GM18507 (cell line): ENCODE results near the gene OBI1.

ENCODE experiments used
- DNase-seq: peaks from one replicate; pipeline ENCODE4 v3.0.0; 2011; ENCODE audit warnings: low read depth; ENCODE audit not compliant: insufficient read length; ENCODE audit errors: extremely low spot score
- FAIRE-seq: peaks from 2 replicates; lab custom pipeline; 2011; peaks lifted over from hg19 to GRCh38; lab: Jason Lieb, UNC

The OBI1 gene

DNA sequence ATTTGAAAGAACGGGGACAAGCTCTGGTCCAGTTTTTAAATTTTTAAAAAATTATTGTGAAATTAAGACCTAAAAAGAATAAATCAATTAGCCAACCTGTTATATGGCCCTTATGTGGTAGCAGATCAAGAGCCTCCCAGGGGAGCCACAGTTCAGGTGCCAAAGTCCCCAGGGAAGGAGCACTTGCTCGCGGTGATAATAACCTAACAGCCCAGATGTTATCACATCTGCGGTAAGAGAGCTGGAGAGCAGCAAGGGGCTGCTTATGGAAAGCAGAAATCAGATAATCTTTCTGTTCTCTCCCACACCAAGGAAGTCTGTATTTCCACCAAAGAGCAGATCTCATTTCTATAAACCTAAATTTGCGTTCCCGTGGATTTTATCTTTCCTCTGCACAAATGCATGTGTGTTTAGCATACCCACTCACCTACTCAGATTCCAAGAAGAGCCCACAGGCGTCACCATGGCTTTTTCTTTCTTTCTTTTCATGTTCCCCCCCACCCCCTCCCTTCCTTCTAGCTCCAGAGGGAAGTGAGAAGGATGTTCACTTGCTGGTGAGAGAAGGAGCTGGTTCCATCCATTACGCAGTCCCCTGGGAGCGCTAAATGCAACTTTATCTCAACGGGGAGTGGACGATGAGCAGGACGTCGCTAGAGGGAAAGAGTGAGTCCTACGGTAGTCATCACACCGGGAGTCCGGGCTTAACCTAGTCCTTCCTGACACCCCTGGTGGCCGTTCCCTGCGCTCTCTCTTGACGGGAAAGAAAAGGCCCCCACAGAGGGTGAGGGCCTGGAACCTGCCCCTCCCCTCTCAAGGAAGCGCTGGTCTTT, 54.0 kb downstream of the OBI1 start:
- DNase-seq: no peak
- FAIRE-seq: no peak

DNA sequence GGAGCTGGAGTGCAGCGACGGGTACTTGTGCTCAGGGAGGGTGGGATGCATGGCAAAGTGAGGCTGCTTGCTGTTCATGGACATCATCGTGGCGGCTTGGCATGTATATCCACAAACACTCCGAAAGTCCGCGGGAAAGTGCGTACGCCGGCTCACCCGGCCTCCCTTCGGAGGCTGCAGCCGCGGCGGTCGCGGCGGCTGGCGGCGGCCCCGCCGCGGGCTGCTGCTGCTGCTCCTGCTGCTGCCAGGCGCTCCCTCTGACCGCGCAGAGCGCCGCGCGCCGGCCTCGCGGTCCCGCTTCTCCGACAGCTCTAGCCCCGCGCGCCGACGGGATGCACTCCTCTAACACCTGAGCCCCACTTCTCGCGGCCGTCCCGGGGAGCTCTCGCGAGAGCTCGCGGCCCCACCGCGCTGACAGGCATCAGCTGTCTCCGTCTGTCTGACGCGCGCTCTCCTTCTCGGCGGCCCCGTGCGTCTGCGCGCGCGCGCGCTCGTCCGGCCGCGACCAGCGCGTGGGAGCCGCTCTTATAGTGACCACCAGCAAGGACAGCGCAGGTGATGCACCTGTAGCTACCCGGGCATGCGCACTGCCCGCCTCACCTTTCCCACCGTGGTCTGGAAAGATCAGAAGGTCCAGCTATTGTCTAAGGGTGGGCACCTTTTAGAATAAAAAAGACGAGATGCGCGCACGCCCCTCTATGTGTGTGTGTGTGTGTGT, 55.6 kb downstream of the OBI1 start, which contains the start of gene POU4F1:
POU4F1 (minus strand) TSS at position 313 of the 718 bp plus-strand sequence; CDS start at position 87, 226 bp downstream.
- no peak for FAIRE-seq
- no peak for DNase-seq

DNA sequence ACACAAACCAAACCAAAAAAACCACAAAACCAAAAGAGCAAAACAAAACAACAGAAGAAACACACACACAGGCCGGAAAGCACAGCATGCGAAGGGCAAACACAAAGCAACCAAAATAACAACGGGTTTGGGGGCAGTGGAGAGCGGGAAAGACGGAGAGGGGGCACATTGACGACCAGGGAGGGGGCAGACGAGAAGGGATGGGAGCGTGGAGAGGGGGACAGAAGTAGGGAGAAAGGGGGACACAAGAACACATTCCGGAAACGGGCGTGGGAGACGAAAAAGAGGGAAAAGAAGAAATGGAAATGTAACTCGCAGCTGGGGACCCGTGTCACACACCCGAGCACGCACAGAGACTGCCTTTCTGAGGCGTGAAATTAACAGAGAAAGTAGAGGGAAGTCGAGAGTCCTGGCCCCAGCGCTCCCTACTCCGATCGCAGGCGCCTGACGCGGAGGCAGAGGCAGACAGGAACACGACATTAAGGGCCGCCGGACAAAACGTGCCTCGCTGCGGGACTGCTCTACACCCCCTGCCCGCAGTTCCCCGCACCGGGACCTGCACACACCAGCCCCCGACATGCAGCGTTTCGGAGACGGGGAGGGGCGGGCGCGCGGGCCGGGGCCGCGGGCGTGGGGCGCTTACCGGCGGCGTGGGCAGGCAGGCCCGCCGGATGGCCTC, 56.3 kb downstream of the OBI1 start:
- FAIRE-seq: no peak

DNA sequence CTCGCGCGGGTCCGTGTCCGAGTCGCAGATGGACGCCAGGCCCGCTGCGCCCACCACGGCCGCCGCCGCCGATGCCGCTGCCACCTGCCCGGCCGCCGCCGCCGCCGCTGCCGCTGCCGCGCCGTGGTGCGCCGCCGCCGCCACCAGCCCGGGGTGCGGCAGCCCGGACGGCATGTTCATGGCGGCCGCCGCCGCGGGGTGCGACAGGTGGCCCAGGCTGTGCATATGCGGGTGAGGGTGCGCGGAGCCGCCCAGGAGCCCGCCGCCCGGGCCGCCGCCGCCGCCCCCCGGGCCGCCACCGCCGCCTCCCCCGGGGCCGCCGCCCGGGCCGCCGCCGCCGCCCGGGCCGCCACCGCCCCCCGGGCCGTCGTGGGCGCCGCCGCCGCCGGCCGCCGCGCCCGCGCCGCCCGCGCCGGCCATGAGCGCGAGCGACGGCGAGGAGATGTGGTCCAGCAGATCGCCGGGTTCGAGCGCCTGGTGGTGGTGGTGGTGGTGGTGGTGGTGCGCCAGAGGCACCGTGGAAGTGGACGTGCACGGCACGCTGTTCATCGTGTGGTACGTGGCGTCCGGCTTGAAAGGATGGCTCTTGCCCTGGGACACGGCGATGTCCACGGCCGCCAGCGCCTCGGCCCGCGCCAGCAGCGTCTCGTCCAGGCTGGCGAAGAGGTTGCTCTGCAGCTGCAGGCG, 56.9 kb downstream of the OBI1 start:
- FAIRE-seq: no peak
- DNase-seq: no peak

More for the DNA sequence above, 56.3 kb downstream of the OBI1 start:
- no peak for DNase-seq

DNA sequence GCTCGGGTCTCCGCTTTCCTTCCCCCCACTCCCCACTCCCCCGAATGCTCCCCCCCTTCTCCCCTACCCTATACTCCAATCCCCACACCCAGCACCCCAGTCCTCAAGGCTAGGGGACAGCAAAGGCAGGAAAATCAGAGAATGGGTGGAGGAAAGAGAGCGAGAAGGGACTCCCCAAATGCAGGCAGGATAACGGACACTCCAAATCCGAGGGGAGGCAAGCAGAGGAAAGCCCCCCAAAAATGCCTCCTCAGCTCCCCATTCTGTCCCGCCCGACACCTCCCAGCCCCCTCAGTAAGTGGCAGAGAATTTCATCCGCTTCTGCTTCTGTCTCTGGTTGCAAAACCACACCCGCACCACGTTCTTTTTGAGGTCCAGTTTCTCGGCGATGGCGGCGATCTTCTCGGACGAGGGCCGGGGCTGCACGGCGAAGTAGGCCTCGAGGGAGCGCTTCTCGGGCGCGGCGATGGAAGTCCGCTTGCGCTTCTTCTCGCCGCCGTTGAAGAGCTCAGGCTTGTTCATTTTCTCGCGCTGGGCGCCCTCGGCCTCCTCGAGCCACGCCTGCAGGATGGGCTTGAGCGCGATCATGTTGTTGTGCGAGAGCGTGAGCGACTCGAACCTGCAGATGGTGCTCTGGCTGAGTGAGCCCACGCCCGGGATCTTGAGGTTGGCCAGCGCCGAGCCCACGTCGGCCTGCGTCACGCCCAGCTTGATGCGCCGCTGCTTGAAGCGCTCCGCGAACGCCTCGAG, 57.7 kb downstream of the OBI1 start:
- DNase-seq (no peak), FAIRE-seq (no peak)

DNA sequence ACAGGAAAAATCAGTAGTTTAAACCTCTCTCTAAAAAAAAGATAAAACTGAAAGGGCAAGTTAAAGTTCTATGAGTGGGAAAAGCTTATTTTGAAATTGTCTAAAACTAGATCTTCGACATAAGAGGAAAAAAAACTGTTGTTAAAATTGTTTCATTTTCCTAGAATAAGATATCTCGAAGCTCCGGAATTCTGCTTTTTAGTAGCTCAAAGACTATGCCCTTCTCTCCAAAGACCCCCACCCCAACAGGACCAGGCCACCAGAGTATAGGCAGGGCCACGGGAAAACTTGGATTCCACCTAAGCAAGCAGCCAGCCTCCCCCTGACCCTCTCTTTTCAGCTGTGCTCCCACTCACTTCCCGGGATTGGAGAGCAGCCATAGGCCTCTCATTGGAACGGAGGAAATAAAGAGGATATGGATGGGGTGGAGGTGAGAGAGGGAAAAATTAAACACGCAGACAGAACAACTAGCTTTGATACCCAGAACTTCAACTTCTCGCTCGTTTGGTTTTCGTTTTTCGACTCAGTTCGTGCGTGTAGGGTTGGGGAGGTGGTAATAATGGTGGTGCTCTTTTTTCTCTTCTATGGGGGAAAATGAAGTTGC, 58.6 kb downstream of the OBI1 start:
- FAIRE-seq: no peak
- DNase-seq: no peak

DNA sequence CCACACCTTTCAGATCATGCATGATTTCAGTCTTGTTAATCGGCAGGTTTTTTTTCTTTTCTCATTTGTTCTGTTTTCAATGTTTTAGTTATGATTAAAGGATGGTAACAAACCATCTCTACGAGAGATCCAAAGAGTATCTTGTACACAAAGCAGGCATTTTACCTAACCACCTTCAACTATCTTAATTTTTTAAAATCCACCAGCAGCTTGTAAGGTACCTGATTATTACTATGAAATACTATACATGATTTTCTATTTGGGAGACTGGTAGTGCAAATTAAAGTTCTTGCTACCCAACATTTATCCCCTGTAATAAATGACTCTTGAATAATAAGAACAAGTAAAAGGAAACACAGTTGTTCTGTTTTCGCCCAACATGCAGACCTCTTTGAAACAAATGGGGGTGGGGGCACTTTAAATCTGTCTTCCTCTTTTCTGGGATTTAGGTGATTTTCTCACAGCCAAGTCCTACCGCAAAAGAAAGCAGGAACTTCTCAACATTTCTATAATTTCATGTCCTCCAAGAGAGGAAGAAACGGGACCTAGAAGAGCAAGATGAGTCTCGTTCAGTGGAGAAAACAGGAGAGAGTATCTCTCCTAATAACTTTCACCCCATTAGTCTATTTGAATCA, 59.2 kb downstream of the OBI1 start:
- FAIRE-seq (no peak), DNase-seq (no peak)

DNA sequence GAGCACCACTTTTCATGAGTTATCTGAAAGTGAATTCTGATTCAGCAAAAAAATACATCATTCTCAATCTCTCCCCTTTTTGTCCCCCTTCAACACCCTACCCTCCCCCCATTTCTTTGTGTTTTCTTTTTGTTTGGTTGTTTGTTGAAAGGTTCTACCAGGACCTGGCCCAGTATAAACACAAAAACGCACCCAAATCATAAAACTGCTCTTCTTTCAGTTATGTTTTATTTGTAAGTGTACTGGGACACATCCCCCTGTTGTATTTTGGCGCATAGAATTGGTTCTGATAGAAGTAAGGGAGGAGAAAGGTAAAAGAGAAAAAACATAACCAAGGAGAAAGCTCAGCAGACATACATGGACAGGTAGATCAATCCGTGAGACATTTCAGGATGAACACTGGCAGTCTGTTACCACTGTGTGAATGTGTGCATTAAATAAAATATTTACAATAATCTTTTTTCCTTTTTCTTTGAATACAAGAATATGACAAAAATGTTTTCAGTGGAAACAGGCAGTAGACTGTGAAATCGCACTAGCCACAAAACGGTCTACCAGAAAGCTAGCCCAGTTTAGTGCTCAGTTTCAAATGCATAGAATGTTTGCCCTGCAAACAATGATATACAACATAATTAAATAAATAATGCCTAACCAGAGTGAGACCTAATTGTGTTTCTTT, 59.9 kb downstream of the OBI1 start:
- DNase-seq (no peak), FAIRE-seq (no peak)

DNA sequence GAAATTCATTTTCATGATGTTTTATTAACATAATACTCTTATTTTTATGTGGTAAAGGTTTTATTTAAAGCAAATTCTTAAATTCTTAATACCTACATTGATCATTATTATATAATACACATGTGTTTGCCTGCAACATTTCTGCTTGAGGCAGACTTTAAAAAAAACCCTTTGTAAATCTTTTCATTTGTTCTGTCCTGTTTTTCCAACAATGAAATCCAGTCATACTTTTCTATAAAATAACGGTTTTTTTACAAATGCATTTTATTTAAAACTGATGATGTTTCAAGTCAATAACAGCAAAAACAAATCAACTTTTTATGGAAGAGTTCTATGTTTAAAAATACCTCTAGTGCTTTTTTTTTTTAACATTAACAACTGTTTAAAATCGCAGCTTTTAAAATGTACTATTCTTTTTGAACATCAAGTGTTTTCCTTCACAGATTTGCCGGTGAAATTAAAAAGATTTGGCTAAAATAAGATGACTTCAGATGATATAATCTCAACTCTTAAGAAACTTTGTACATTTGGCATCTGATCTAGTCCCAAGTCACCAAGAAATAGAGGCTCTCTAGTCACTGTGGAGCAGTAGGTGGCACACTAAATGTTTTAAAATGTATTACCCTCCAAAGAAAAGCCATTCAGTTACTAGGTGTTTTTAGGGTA, 60.7 kb downstream of the OBI1 start:
- DNase-seq (no peak), FAIRE-seq (no peak)

DNA sequence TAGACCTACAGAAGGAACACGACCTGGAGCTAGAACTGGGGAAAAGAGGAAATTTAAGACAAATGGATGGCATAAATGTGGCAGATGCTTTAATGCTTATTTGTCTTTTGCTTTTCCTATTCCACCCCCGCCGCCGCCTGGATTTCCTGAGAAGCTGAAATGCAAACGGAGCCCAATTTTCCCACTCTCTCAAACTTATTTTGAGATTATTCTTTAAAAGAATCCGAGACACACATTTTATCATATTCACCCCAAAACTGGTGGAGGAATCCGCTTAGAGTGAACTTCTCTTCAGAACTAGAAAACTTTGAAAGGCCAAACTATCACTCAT, 61.4 kb downstream of the OBI1 start:
- DNase-seq: no peak
- no peak for FAIRE-seq

DNA sequence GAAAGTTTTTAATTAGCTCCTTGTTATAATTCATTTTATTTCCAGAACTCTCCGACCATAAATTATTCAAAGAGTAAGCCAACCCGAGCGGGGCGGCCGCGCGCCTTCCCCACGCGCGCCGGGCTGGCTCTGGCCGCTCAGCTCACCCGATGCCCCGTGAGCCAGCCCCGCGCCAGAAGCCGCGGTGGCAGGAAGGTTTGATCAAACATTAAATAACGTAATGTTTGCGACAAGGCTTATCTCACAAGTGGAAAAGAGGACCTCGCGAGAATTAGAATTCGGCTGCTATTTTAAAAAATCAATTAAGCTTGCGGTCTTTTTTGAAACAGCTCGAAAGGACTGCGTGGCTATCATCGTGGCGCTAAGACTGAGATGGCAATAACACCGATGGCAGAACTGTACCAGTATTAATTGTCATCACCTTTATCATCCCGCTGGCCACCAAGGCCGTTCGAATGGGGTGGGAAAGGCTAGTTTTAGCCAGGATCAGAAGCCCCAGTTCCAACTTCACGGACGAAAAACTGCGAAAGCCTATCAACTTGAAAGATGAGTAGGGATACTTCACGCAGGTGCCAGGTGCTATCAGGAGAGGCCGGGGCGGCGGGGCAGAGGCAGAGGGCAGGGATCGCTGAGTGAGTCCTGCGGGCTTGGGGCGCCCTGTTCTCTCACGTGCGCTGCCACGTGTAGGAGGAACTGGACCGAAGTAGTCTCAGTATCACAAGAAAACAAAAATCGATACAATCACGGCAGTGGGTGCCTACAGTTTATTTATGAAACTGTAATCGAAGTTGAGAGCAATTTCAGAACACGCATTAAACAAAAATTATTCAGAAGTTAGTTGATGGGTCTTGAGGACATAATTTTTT, 62.0 kb downstream of the OBI1 start:
- FAIRE-seq: no peak

DNA sequence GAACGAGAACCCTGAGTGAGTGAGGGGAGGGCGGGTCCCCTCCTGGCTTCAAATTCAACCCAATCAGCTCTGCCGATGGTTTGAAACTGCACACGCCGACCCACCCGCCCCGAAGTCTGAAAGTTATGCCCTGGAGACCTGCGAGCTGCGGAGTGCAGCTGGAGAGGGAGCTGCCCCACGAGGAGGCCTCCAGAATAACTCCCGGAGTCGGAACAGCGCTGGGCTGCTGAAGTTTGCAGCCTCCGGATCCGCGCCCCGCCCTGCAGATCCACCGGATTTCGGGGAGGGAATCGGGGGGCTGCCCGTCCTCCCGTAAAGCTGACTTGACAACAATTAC, 62.6 kb downstream of the OBI1 start:
- DNase-seq (no peak), FAIRE-seq (no peak)

More for the DNA sequence above, 62.0 kb downstream of the OBI1 start:
- no peak for DNase-seq

DNA sequence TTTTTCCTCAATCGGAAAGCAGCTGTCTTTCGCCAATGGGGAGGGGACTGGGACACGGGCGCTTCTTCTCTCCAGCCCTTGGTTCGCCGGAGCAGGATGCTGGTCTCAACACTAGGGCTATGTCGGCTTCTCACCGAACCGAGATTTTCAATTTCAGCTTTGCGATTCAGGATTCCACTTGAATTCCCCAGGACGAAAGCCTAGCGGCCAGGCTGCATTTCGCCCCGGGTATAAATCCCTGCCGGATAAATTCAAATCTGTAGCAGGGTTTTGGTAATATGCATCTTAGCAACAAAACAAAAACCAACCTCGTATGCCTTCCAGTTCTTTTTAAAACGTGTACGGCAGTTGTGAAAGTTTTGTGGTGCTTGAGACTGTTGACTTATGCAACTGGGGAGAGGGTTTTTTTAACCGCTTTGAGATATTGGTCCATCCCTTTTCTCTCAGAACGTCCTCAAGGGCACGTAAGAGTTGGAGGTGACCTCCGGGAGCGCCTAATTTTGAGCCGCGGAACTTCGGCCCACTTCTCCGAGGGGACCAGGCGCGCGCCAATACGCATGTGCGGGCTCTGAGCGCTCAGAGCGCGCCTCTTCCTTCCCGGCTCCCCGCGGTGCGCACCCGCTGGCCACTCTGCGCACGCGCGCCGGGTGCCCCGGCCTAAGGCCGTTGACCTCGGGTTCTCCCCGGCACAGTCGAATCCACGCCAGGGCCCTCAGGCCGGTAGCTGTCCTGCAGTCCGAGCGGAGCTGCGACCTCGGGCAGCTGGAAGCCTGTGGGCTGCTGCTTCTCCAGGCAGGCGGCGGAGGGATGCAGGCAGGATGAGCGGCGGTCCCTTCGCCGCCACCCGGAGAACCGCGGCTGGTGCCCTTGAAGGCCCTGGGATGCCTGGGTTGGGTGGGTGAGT, 63.2 kb downstream of the OBI1 start:
- FAIRE-seq (no peak), DNase-seq (no peak)

DNA sequence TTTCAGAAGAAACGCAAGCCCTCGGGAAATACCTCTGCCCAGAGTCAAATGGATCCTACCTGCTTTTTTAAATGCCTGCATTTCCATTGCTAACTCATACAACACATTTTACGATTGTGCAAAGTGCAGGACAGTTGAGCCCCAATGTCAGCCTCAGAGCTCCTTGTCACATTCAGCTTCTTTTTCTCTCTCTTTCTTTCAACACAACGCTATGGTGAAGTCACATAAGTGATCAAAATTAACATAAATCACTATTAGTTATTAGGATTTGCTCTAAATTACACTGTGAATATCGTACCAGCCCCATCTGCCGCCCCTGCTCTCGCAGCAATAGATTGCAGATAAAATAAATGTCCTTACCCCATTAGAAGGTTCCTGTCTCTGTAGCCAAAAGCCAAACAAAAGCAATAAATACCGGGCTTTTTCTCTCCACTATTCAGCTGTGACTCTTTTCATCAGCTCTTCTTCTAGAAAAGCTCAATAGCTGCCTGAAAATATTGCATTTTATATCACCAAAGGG, 64.4 kb downstream of the OBI1 start:
- no peak for FAIRE-seq
- DNase-seq: no peak

DNA sequence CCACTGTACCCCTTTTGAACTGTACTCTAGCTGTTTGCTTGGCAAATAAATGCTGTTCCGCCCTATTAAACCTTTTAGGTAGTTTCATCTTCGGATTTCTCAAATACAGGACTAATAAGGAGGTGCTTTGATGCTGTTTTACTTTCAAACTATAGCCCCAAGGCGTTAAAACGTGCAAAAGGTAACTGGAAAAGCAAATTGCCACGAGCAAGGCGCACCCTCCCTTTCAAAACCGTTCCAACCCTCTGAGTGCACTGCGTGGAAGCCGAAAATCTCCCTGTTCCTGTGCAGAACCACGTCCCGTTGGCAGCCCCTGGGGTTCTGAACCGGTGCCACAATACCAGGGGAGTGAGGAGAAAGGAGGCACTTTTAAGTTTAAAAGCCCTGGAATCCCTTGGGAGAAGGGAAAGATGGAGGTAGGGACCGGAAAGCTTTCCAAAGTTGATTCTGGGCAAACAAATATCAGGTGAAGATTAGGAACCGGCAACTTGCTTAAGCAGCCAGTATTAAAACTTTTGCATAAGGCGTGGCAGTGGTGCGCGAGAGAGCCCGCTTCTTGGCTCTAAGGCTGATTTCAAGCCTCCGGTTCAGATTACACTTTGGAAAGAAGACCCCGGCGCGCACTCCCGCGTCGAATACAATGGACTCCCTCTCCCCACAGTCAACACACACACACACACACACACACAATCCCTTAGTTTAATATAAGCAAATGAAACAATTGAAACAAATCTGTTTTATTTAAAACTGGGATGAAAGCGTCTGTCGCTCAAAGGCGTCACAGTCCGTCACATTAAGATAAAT, 65.1 kb downstream of the OBI1 start:
- no peak for DNase-seq
- FAIRE-seq: no peak
